Brain microvascular endothelial cell (primary cell): ENCODE results near the gene FGF5.

Experiments used
- DNase-seq: peaks from one replicate; pipeline ENCODE4 v3.0.0-alpha.2; 2020
- H3K27ac ChIP-seq: fragments of 250-450 bp; sonication (Bioruptor Pico); 2 replicates; pipeline ENCODE4 v1.5.1; 2020; ENCODE audit warnings: mild to moderate bottlenecking, moderate library complexity
- H3K27me3 ChIP-seq: fragments of 250-450 bp; sonication (Bioruptor Pico); replicated peaks from 2 replicates; pipeline ENCODE4 v1.5.1; 2020; ENCODE audit warnings: mild to moderate bottlenecking
- H3K36me3 ChIP-seq: fragments of 250-450 bp; sonication (Bioruptor Pico); replicated peaks from 2 replicates; pipeline ENCODE4 v1.5.1; 2020; ENCODE audit warnings: mild to moderate bottlenecking
- H3K4me3 ChIP-seq: 2 replicates; pipeline ENCODE4 v1.5.1; 2011; ENCODE audit warnings: low read depth, mild to moderate bottlenecking, control low read depth, low read length, moderate library complexity
- CTCF ChIP-seq: IDR thresholded peaks from 2 replicates; pipeline ENCODE4 v1.5.1; 2011; ENCODE audit warnings: low read depth, mild to moderate bottlenecking, moderate library complexity, low read length, control low read depth, inconsistent platforms; ENCODE audit errors: missing control alignments
- in situ Hi-C: cut with HindIII; loops from 2 replicates; pipeline ENCODE4 v1.10.0; 2017; ENCODE audit warnings: low sequenced_read_pairs, low pct_ligation_motif_present

The FGF5 gene

GRCh38 chr4:80321341-80321740, 54.9 kb downstream of the FGF5 start:
- TF ChIP-seq CTCF: no peak
- no peak overlapping the region for H3K4me3 ChIP-seq
- no peak overlapping the region for H3K27ac ChIP-seq
- H3K27me3 ChIP-seq: no peaks in the 10 kb centered on the region
- DNase-seq: no peak
- H3K36me3 ChIP-seq: no peaks in the 10 kb centered on the region
- in situ Hi-C loops: no loop called here

DNA sequence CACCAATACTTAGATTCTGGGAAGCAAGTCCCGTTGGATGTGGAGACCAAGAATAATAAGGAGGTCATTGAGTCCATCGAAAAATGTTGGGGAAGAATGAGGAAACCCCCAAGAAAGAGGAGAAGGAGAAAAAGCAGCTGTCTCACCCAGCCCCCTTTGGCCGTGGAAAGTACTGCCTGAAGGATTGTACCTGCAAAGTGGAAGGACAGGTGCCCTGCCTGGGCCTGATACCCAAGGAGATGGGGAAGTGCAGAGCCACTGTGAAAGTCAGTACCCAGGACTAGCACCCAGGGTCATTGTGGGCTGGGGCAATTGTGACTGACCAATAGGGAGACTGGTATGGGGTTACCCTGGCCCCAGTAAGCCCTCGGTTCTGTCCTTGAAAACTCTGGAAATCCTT, 55.3 kb downstream of the FGF5 start:
- Histone ChIP-seq H3K4me3 (no peak overlapping the region), H3K27me3 (no peaks in the 10 kb centered on the region), H3K27ac (no peak overlapping the region), H3K36me3 (no peaks in the 10 kb centered on the region)
- DNase-seq: no peak
- peak; percentile 13 for TF ChIP-seq CTCF
- in situ Hi-C loops: no loop called here

GRCh38 chr4:80322716-80323115, 56.3 kb downstream of the FGF5 start:
- TF ChIP-seq CTCF: peak; percentile 60
- H3K27ac ChIP-seq: no peak overlapping the region
- H3K27me3 ChIP-seq: no peaks in the 10 kb centered on the region
- in situ Hi-C loops: no loop called here
- H3K36me3 ChIP-seq: no peaks in the 10 kb centered on the region
- H3K4me3 ChIP-seq: no peak overlapping the region
- DNase-seq: peak; percentile 59

- in situ Hi-C loops: no loop called here
- H3K27me3 ChIP-seq: no peaks in the 10 kb centered on the region
- no peak overlapping the region for H3K27ac ChIP-seq
- TF ChIP-seq CTCF: no peak
- no peak for DNase-seq
- H3K36me3 ChIP-seq: no peaks in the 10 kb centered on the region
- no peak overlapping the region for H3K4me3 ChIP-seq
Observed at GRCh38 chr4:80324171-80324570, 57.7 kb downstream of the FGF5 start.

GRCh38 chr4:80331693-80332092, 65.2 kb downstream of the FGF5 start:
- DNase-seq: no peak
- H3K4me3 ChIP-seq: no peak overlapping the region
- TF ChIP-seq CTCF: no peak
- no peaks in the 10 kb centered on the region for H3K36me3 ChIP-seq
- no peak overlapping the region for H3K27ac ChIP-seq
- no peaks in the 10 kb centered on the region for H3K27me3 ChIP-seq
- in situ Hi-C loops: no loop called here

DNA sequence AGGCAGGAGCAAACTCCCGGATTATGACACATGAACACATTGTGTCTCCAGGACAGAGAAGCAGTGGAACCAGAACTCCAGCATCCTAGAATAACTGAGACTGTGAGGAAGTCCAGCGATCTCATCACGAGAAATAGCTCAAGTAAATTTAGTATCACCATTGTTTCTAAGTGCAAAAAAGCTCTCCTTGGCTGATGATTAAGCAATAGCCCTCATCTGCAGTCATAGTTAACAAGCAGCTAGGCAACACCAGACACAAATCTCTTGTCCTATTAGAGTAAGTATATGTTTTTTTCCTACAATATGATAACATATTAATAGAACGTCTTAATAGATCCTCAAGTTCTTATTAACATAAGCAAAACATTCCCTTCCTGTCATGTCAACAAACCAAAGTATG, 66.7 kb downstream of the FGF5 start:
- no peak for DNase-seq
- Histone ChIP-seq H3K27ac (no peak overlapping the region), H3K4me3 (no peak overlapping the region), H3K36me3 (no peaks in the 10 kb centered on the region), H3K27me3 (no peaks in the 10 kb centered on the region)
- in situ Hi-C loops: no loop called here
- no peak for TF ChIP-seq CTCF
